SK-N-SH treated with all-trans-retinoic acid at 6 μM for 48 hours (cell line): ENCODE data around the gene RDH11.

ENCODE experiments used
- CREB5 ChIP-seq: fragments of 250-450 bp; sonication (Bioruptor Pico); IDR thresholded peaks from 2 replicates; pipeline ENCODE4 v1.5.1; 2020; ENCODE audit warnings: low read depth, mild to moderate bottlenecking, moderate library complexity
- POU6F1 ChIP-seq: fragments of 250-450 bp; sonication (Bioruptor Pico); IDR thresholded peaks from 2 replicates; pipeline ENCODE4 v1.8.0; 2021; ENCODE audit warnings: low read depth, mild to moderate bottlenecking, moderate library complexity, borderline replicate concordance

- TF ChIP-seq CREB5 (CRISPR knock-in tag) = no peak
- TF ChIP-seq POU6F1 = no peak
Measured at GRCh38 chr14:67744046-67744445, 48.5 kb upstream of the RDH11 start.
